Glutamatergic neuron (in vitro differentiated cells): ENCODE measurements around the gene RARS1. TPM values are rescaled to one million over a fixed set of nuclear protein-coding genes. Genes with fewer than 3 reads are reported as not detected.

Source experiments
- DNase-seq: peaks from one replicate; pipeline ENCODE4 v3.0.0; 2022
- H3K27ac Mint-ChIP-seq: one replicate; pipeline ENCODE4 v1.8.0; 2020; ENCODE audit warnings: mild to moderate bottlenecking, mixed read lengths, inconsistent platforms; ENCODE audit not compliant: unreplicated experiment
- H3K27me3 Mint-ChIP-seq: one replicate; pipeline ENCODE4 v1.8.0; 2020; ENCODE audit warnings: mild to moderate bottlenecking, moderate library complexity, mixed read lengths, inconsistent platforms; ENCODE audit not compliant: unreplicated experiment
- H3K36me3 Mint-ChIP-seq: one replicate; pipeline ENCODE4 v1.8.0; 2020; ENCODE audit warnings: mild to moderate bottlenecking, mixed read lengths, inconsistent platforms; ENCODE audit not compliant: unreplicated experiment
- H3K4me1 Mint-ChIP-seq: one replicate; pipeline ENCODE4 v1.8.0; 2020; ENCODE audit warnings: mild to moderate bottlenecking, low read depth, mixed read lengths, inconsistent platforms; ENCODE audit not compliant: unreplicated experiment
- H3K4me3 Mint-ChIP-seq: one replicate; pipeline ENCODE4 v1.8.0; 2020; ENCODE audit warnings: mild to moderate bottlenecking, mixed read lengths, inconsistent platforms; ENCODE audit not compliant: unreplicated experiment
- H3K9me3 Mint-ChIP-seq: one replicate; pipeline ENCODE4 v1.8.0; 2020; ENCODE audit warnings: mild to moderate bottlenecking, moderate library complexity, mixed read lengths, inconsistent platforms; ENCODE audit not compliant: unreplicated experiment
- CTCF ChIP-seq: fragments of 200-600 bp; sonication (generic); IDR thresholded peaks from one replicate; pipeline ENCODE4 v1.5.0; 2021; ENCODE audit not compliant: partially characterized antibody, unreplicated experiment
- total RNA-seq: library from RNA; stranded (reverse); fragmentation: NEBNext Ultra II Directional; extraction: Animal tissue kit (Norgen Biotek cat#: 25700); gene quantifications from one replicate; pipeline ENCODE4 v1.2.1, GENCODE V29; 2021; ENCODE audit not compliant: unreplicated experiment

RARS1 gene
- total RNA-seq, 1 donor from 2014 or later, result 65.2 TPM

- Mint-ChIP-seq H3K4me1 (peaks cover 3% of the 10 kb centered on the region), H3K4me3 (no peak overlapping the region), H3K9me3 (no peaks in the 10 kb centered on the region), H3K27me3 (peaks cover 4% of the 10 kb centered on the region), H3K27ac (no peak overlapping the region), H3K36me3 (no peaks in the 10 kb centered on the region)
- no peak for TF ChIP-seq CTCF
- DNase-seq, result no peak
Measured at GRCh38 chr5:168457542-168457941, 28.7 kb upstream of the RARS1 start.

GRCh38 chr5:168460606-168461005 is 25.7 kb upstream of the RARS1 start:
- no peak for DNase-seq
- Mint-ChIP-seq H3K9me3 (no peaks in the 10 kb centered on the region), H3K27me3 (peaks cover 5% of the 10 kb centered on the region), H3K27ac (no peak overlapping the region), H3K4me3 (no peak overlapping the region), H3K36me3 (no peaks in the 10 kb centered on the region), H3K4me1 (peaks cover 3% of the 10 kb centered on the region)
- TF ChIP-seq CTCF, result no peak

- Mint-ChIP-seq H3K4me1 (peaks cover 9% of the 10 kb centered on the region), H3K27ac (no peak overlapping the region), H3K27me3 (peaks cover 5% of the 10 kb centered on the region), H3K4me3 (no peak overlapping the region), H3K9me3 (no peaks in the 10 kb centered on the region), H3K36me3 (no peaks in the 10 kb centered on the region)
- TF ChIP-seq CTCF, result no peak
- DNase-seq, result no peak
Measured at GRCh38 chr5:168463081-168463480, 23.2 kb upstream of the RARS1 start.

GRCh38 chr5:168464214-168464613 is 22.1 kb upstream of the RARS1 start:
- H3K27me3 Mint-ChIP-seq, result peaks cover 5% of the 10 kb centered on the region
- H3K27ac Mint-ChIP-seq, result no peak overlapping the region
- peaks cover 15% of the 10 kb centered on the region for H3K4me1 Mint-ChIP-seq
- no peaks in the 10 kb centered on the region for H3K9me3 Mint-ChIP-seq
- H3K36me3 Mint-ChIP-seq, result no peaks in the 10 kb centered on the region
- H3K4me3 Mint-ChIP-seq, result no peak overlapping the region
- no peak for DNase-seq
- TF ChIP-seq CTCF, result no peak

GRCh38 chr5:168464641-168465040 is 21.6 kb upstream of the RARS1 start:
- peaks cover 15% of the 10 kb centered on the region for H3K4me1 Mint-ChIP-seq
- no peak overlapping the region for H3K27ac Mint-ChIP-seq
- no peak overlapping the region for H3K4me3 Mint-ChIP-seq
- H3K9me3 Mint-ChIP-seq, result no peaks in the 10 kb centered on the region
- H3K36me3 Mint-ChIP-seq, result no peaks in the 10 kb centered on the region
- peaks cover 5% of the 10 kb centered on the region for H3K27me3 Mint-ChIP-seq
- DNase-seq, result no peak
- TF ChIP-seq CTCF, result no peak
